ENCODE data around the gene SRP19. TPM values are rescaled to one million over a fixed set of nuclear protein-coding genes. Genes with fewer than 3 reads are reported as not detected.
A peak's percentile ranks its signal among the peaks of the same experiment; 100 is the strongest.

Gene SRP19
- total RNA-seq, 3 donors from 2014 or later, result 33.0 to 73.5 (median 69.2) TPM

GRCh38 chr5:112917453-112917995, 56.4 kb downstream of the SRP19 start:
- H3K9me3 ChIP-seq, result no peaks in the 10 kb centered on the region
- H3K4me1 ChIP-seq, result peaks cover 0 to 18% of the 10 kb centered on the region in 2 donors
- H3K27ac ChIP-seq, result no peak overlapping the region
- DNase-seq (ENCODE audit: low spot score in 2 of 2), result no peak
- H3K27me3 ChIP-seq, result no peaks in the 10 kb centered on the region
- TF ChIP-seq POLR2A (IDR thresholded peaks at IDR 0.05) (no peak), CTCF (IDR thresholded peaks at IDR 0.05) (no peak), POLR2AphosphoS5 (IDR thresholded peaks at IDR 0.05) (no peak)
- intact Hi-C loops (cut with DNase I; ENCODE audit: low total_unique reads), result no loop called here
- no peak overlapping the region for H3K4me3 ChIP-seq
- H3K36me3 ChIP-seq, result no peaks in the 10 kb centered on the region

- Histone ChIP-seq H3K36me3 (no peaks in the 10 kb centered on the region), H3K4me1 (peaks cover 0 to 18% of the 10 kb centered on the region in 2 donors), H3K4me3 (no peak overlapping the region), H3K27me3 (no peaks in the 10 kb centered on the region), H3K9me3 (no peaks in the 10 kb centered on the region), H3K27ac (no peak overlapping the region)
- no peak for DNase-seq (ENCODE audit: low spot score in 2 of 2)
- intact Hi-C loops (cut with DNase I; ENCODE audit: low total_unique reads), result no loop called here
- TF ChIP-seq POLR2AphosphoS5 (IDR thresholded peaks at IDR 0.05) (no peak), CTCF (IDR thresholded peaks at IDR 0.05) (no peak), POLR2A (IDR thresholded peaks at IDR 0.05) (no peak)
Measured at GRCh38 chr5:112918136-112918535, 57.0 kb downstream of the SRP19 start.

- H3K9me3 ChIP-seq, result no peaks in the 10 kb centered on the region
- H3K4me3 ChIP-seq, result no peak overlapping the region
- DNase-seq (ENCODE audit: low spot score in 2 of 2), result no peak
- no peaks in the 10 kb centered on the region for H3K27me3 ChIP-seq
- peaks cover 0 to 18% of the 10 kb centered on the region in 2 donors for H3K4me1 ChIP-seq
- H3K36me3 ChIP-seq, result no peaks in the 10 kb centered on the region
- TF ChIP-seq CTCF (IDR thresholded peaks at IDR 0.05) (no peak), POLR2A (IDR thresholded peaks at IDR 0.05) (no peak), POLR2AphosphoS5 (IDR thresholded peaks at IDR 0.05) (no peak)
- intact Hi-C loops (cut with DNase I; ENCODE audit: low total_unique reads), result no loop called here
- peak overlapping the region in 1 of 2 donors; percentile 8 for H3K27ac ChIP-seq
Measured at GRCh38 chr5:112918679-112919078, 57.6 kb downstream of the SRP19 start.

Other genes with a start within 250 kb of the SRP19 start
- gene APC, start 123.4 kb upstream of the SRP19 start, total RNA-seq, result 10 to 100 TPM; 51.5 to 73.9 (median 65.1) TPM
- 100 to 1,000 TPM in 2 of 3 donors, 10 to 100 TPM in 1; 96.4 to 177 (median 117) TPM for gene REEP5, start 60.9 kb downstream of the SRP19 start, total RNA-seq
- gene DCP2, start 115.5 kb downstream of the SRP19 start, total RNA-seq, result 10 to 100 TPM; 26.2 to 67.0 (median 43.9) TPM

Measured in breast epithelium (tissue), 4 donors.